GM23338 (cell line): Measurements from ENCODE around the gene OCA2. TPM values are rescaled to one million over a fixed set of nuclear protein-coding genes. Genes with fewer than 3 reads are reported as not detected.

ENCODE experiments used
- ATAC-seq: fragments of 200-7000 bp; cut with Tn5 transposase; 3 replicates; pipeline ENCODE4 v1.9.1; 2020
- DNase-seq: peaks from one replicate; pipeline ENCODE4 v3.0.0-alpha.2; 2015; ENCODE audit warnings: low spot score
- H2AFZ ChIP-seq: fragments of 200-600 bp; sonication (generic); 2 replicates; pipeline ENCODE4 v1.8.0; 2016; ENCODE audit warnings: antibody characterized with exemption, mild to moderate bottlenecking, moderate library complexity
- H3F3A ChIP-seq: fragments of 200-600 bp; sonication (generic); replicated peaks from 2 replicates; pipeline ENCODE4 v1.8.0; 2017; ENCODE audit warnings: antibody characterized with exemption, mixed run types, low read depth
- H3K27ac ChIP-seq: fragments of 200-600 bp; sonication (generic); 2 replicates; pipeline ENCODE4 v1.6.1; 2016; ENCODE audit warnings: low read depth
- H3K27me3 ChIP-seq: fragments of 200-600 bp; sonication (generic); 2 replicates; pipeline ENCODE4 v1.8.0; 2016; ENCODE audit warnings: mild to moderate bottlenecking, mixed run types, moderate library complexity; ENCODE audit not compliant: insufficient read depth
- H3K36me3 ChIP-seq: fragments of 200-600 bp; sonication (generic); 2 replicates; pipeline ENCODE4 v1.8.0; 2016; ENCODE audit warnings: mild to moderate bottlenecking; ENCODE audit not compliant: insufficient read depth
- H3K4me1 ChIP-seq: fragments of 200-600 bp; sonication (generic); 2 replicates; pipeline ENCODE4 v1.8.0; 2016; ENCODE audit warnings: mild to moderate bottlenecking, moderate library complexity; ENCODE audit not compliant: insufficient read depth
- H3K4me2 ChIP-seq: fragments of 200-600 bp; sonication (generic); 2 replicates; pipeline ENCODE4 v1.7.1; 2017; ENCODE audit warnings: mixed run types
- H3K4me3 ChIP-seq: fragments of 200-600 bp; sonication (generic); 2 replicates; pipeline ENCODE4 v1.6.1; 2016; ENCODE audit warnings: mixed run types
- H3K79me2 ChIP-seq: fragments of 200-600 bp; sonication (generic); replicated peaks from 2 replicates; pipeline ENCODE4 v1.8.0; 2017; ENCODE audit warnings: mild to moderate bottlenecking; ENCODE audit not compliant: insufficient read depth
- H3K9me2 ChIP-seq: fragments of 200-600 bp; sonication (generic); 2 replicates; pipeline ENCODE4 v1.8.0; 2017; ENCODE audit not compliant: insufficient read depth
- H4K20me1 ChIP-seq: fragments of 200-600 bp; sonication (generic); replicated peaks from 2 replicates; pipeline ENCODE4 v1.8.0; 2017; ENCODE audit warnings: mild to moderate bottlenecking; ENCODE audit not compliant: insufficient read depth
- H3K27ac Mint-ChIP-seq: 2 replicates; pipeline ENCODE4 v1.8.0; 2020; ENCODE audit warnings: inconsistent platforms, mild to moderate bottlenecking, moderate library complexity, mixed read lengths
- H3K27me3 Mint-ChIP-seq: 3 replicates; pipeline ENCODE4 v1.8.0; 2022; ENCODE audit warnings: low read depth, mild to moderate bottlenecking, moderate library complexity, mixed read lengths, inconsistent platforms; ENCODE audit not compliant: insufficient read depth, poor library complexity
- H3K36me3 Mint-ChIP-seq: 3 replicates; pipeline ENCODE4 v1.8.0; 2021; ENCODE audit warnings: low read depth, mild to moderate bottlenecking, inconsistent platforms, moderate library complexity, mixed read lengths
- H3K4me1 Mint-ChIP-seq: 3 replicates; pipeline ENCODE4 v1.8.0; 2020; ENCODE audit warnings: mild to moderate bottlenecking, inconsistent platforms, mixed read lengths
- H3K4me3 Mint-ChIP-seq: 3 replicates; pipeline ENCODE4 v1.8.0; 2021; ENCODE audit warnings: moderate library complexity, mild to moderate bottlenecking, inconsistent platforms, mixed read lengths
- H3K9me3 Mint-ChIP-seq: 3 replicates; pipeline ENCODE4 v1.8.0; 2020; ENCODE audit warnings: moderate library complexity, mild to moderate bottlenecking, inconsistent platforms, mixed read lengths
- CREB1 ChIP-seq: fragments of 250-450 bp; sonication (Bioruptor Pico); IDR thresholded peaks from 2 replicates; pipeline ENCODE4 v1.5.0; 2020; ENCODE audit warnings: low read depth, mild to moderate bottlenecking, moderate library complexity
- EZH2 ChIP-seq: fragments of 200-600 bp; sonication (generic); IDR thresholded peaks from one replicate; pipeline ENCODE4 v1.8.0; 2017; ENCODE audit warnings: antibody characterized with exemption, mild to moderate bottlenecking, low read depth; ENCODE audit not compliant: unreplicated experiment
- EZH2phosphoT487 ChIP-seq: fragments of 200-600 bp; sonication (generic); IDR thresholded peaks from one replicate; pipeline ENCODE4 v1.8.1; 2018; ENCODE audit warnings: antibody characterized with exemption; ENCODE audit not compliant: unreplicated experiment
- JUNB ChIP-seq: IDR thresholded peaks from one replicate; pipeline ENCODE4 v1.6.1; 2016; ENCODE audit warnings: antibody characterized with exemption; ENCODE audit not compliant: unreplicated experiment
- STAT1 ChIP-seq: IDR thresholded peaks from one replicate; pipeline ENCODE4 v1.6.1; 2016; ENCODE audit warnings: antibody characterized with exemption; ENCODE audit not compliant: unreplicated experiment
- ZNF114 ChIP-seq: fragments of 250-450 bp; sonication (Bioruptor Pico); IDR thresholded peaks from 2 replicates; pipeline ENCODE4 v1.5.0; 2020; ENCODE audit warnings: mild to moderate bottlenecking, moderate library complexity
- ZNF331 ChIP-seq: fragments of 250-450 bp; sonication (Bioruptor Pico); IDR thresholded peaks from 2 replicates; pipeline ENCODE4 v1.5.0; 2020; ENCODE audit warnings: low read depth, mild to moderate bottlenecking, moderate library complexity
- ZNF462 ChIP-seq: fragments of 250-450 bp; sonication (Bioruptor Pico); IDR thresholded peaks from 2 replicates; pipeline ENCODE4 v1.5.0; 2020; ENCODE audit warnings: mild to moderate bottlenecking, moderate library complexity
- polyA plus RNA-seq: library from polyadenylated mRNA; unstranded; fragments of >200 nt; fragmentation: Nextera tagmentation; extraction: Ambion mirVana; gene quantifications from 2 replicates; pipeline ENCODE4 v1.2.1, GENCODE V29; 2016
- total RNA-seq: library from RNA; depleted of rRNA; stranded (reverse); fragments of >200 nt; shearing (Covaris generic); gene quantifications from 2 replicates; pipeline ENCODE4 v1.2.3, GENCODE V29; 2014
- TF ChIP-seq, protein P1 (sequence below): IDR thresholded peaks from one replicate; pipeline ENCODE4 v1.6.1; 2018; ENCODE audit warnings: antibody characterized with exemption; ENCODE audit not compliant: unreplicated experiment
- TF ChIP-seq, protein P2 (sequence below): IDR thresholded peaks from 2 replicates; pipeline ENCODE4 v1.6.1; 2016; ENCODE audit warnings: antibody characterized with exemption
- TF ChIP-seq, protein P3 (sequence below), 2 experiments: fragments of 200-600 bp in 1 of 2; sonication (generic) in 1 of 2; conservative IDR thresholded peaks; 2 replicates each; pipeline versions ENCODE4 v1.5.1 to v1.6.1; 2016 to 2017; ENCODE audit warnings: antibody characterized with exemption in 2 of 2, low read depth in 2 of 2, mild to moderate bottlenecking in 2 of 2, moderate library complexity in 1 of 2

OCA2 gene
- total and polyA plus RNA-seq, 2 experiments from 2014 or later = 0.40 to 0.69 TPM

- TF ChIP-seq JUNB = no peak
- no peak for TF ChIP-seq EZH2
- TF ChIP-seq ZNF462 (CRISPR knock-in tag) = no peak
- TF ChIP-seq, protein P1, sequence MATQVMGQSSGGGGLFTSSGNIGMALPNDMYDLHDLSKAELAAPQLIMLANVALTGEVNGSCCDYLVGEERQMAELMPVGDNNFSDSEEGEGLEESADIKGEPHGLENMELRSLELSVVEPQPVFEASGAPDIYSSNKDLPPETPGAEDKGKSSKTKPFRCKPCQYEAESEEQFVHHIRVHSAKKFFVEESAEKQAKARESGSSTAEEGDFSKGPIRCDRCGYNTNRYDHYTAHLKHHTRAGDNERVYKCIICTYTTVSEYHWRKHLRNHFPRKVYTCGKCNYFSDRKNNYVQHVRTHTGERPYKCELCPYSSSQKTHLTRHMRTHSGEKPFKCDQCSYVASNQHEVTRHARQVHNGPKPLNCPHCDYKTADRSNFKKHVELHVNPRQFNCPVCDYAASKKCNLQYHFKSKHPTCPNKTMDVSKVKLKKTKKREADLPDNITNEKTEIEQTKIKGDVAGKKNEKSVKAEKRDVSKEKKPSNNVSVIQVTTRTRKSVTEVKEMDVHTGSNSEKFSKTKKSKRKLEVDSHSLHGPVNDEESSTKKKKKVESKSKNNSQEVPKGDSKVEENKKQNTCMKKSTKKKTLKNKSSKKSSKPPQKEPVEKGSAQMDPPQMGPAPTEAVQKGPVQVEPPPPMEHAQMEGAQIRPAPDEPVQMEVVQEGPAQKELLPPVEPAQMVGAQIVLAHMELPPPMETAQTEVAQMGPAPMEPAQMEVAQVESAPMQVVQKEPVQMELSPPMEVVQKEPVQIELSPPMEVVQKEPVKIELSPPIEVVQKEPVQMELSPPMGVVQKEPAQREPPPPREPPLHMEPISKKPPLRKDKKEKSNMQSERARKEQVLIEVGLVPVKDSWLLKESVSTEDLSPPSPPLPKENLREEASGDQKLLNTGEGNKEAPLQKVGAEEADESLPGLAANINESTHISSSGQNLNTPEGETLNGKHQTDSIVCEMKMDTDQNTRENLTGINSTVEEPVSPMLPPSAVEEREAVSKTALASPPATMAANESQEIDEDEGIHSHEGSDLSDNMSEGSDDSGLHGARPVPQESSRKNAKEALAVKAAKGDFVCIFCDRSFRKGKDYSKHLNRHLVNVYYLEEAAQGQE = no peak
- TF ChIP-seq ZNF331 (CRISPR knock-in tag) = no peak
- no peak for TF ChIP-seq ZNF114 (CRISPR knock-in tag)
- TF ChIP-seq CREB1 (CRISPR knock-in tag) = no peak
- TF ChIP-seq STAT1 = no peak
- TF ChIP-seq, protein P2, sequence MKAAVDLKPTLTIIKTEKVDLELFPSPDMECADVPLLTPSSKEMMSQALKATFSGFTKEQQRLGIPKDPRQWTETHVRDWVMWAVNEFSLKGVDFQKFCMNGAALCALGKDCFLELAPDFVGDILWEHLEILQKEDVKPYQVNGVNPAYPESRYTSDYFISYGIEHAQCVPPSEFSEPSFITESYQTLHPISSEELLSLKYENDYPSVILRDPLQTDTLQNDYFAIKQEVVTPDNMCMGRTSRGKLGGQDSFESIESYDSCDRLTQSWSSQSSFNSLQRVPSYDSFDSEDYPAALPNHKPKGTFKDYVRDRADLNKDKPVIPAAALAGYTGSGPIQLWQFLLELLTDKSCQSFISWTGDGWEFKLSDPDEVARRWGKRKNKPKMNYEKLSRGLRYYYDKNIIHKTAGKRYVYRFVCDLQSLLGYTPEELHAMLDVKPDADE = no peak
- TF ChIP-seq, protein P3, sequence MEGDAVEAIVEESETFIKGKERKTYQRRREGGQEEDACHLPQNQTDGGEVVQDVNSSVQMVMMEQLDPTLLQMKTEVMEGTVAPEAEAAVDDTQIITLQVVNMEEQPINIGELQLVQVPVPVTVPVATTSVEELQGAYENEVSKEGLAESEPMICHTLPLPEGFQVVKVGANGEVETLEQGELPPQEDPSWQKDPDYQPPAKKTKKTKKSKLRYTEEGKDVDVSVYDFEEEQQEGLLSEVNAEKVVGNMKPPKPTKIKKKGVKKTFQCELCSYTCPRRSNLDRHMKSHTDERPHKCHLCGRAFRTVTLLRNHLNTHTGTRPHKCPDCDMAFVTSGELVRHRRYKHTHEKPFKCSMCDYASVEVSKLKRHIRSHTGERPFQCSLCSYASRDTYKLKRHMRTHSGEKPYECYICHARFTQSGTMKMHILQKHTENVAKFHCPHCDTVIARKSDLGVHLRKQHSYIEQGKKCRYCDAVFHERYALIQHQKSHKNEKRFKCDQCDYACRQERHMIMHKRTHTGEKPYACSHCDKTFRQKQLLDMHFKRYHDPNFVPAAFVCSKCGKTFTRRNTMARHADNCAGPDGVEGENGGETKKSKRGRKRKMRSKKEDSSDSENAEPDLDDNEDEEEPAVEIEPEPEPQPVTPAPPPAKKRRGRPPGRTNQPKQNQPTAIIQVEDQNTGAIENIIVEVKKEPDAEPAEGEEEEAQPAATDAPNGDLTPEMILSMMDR (conservative IDR thresholded peaks at IDR 0.05; ENCODE audit: low read depth in 2 of 2) = no peak
- no peak for TF ChIP-seq EZH2phosphoT487
- Histone ChIP-seq H2AFZ (no peak overlapping the region), H3K4me2 (no peak overlapping the region), H3K4me1 (no peaks in the 10 kb centered on the region), H3F3A (no peaks in the 10 kb centered on the region), H3K27ac (no peak overlapping the region), H4K20me1 (no peaks in the 10 kb centered on the region), H3K27me3 (no peaks in the 10 kb centered on the region), H3K79me2 (no peaks in the 10 kb centered on the region), H3K4me3 (no peak overlapping the region), H3K9me2 (0 out of 2 replicates have a peak, but pooled peaks cover 4% of the 10 kb centered on the region), H3K36me3 (no peaks in the 10 kb centered on the region)
- no peaks in the 10 kb centered on the region for H3K36me3 Mint-ChIP-seq
- peaks cover 4% of the 10 kb centered on the region for H3K4me1 Mint-ChIP-seq
- H3K27ac Mint-ChIP-seq = no peak overlapping the region
- no peaks in the 10 kb centered on the region for H3K27me3 Mint-ChIP-seq
- no peaks in the 10 kb centered on the region for H3K9me3 Mint-ChIP-seq
- H3K4me3 Mint-ChIP-seq = no peak overlapping the region
- DNase-seq (no peak), ATAC-seq (no peak)
Measured at GRCh38 chr15:27824841-27825422, 274.2 kb downstream of the OCA2 start.
